ENCODE measurements around the gene CPO. TPM values are rescaled to one million over a fixed set of nuclear protein-coding genes. Genes with fewer than 3 reads are reported as not detected.
"Not testable (repeated sequence)": the region's sequence is repeated elsewhere in the genome, so short reads cannot be mapped to it uniquely, and the experiment has no call there.

CPO gene
- total RNA-seq, result under 1 TPM; 0.34 to 0.50 TPM
- long read RNA-seq, result 0 reads

GRCh38 chr2:206939340-206939739, at the start of gene CPO:
Gene CPO, plus strand, starts transcription at chr2:206939518. Its CDS starts 82 bp downstream, at chr2:206939600.
- ATAC-seq, result no peak
- DNase-seq, result no peak
- intact Hi-C loops (cut with DNase I), result no loop called here

- no peak for DNase-seq
- ATAC-seq, result no peak
- intact Hi-C loops (cut with DNase I), result no loop called here
Observed at GRCh38 chr2:206890179-206890578, 49.1 kb upstream of the CPO start.

- no peak for ATAC-seq
- DNase-seq, result no peak
- intact Hi-C loops (cut with DNase I), result no loop called here
Observed at GRCh38 chr2:206890926-206891325, 48.4 kb upstream of the CPO start.

- intact Hi-C loops (cut with DNase I), result no loop called here
- no peak for DNase-seq
- ATAC-seq, result peak in 1 of 2 donors; percentile 88
Observed at GRCh38 chr2:206915121-206915520, 24.2 kb upstream of the CPO start.

GRCh38 chr2:206918263-206918662, 21.1 kb upstream of the CPO start:
- ATAC-seq, result no peak
- intact Hi-C loops (cut with DNase I), result no loop called here
- no peak for DNase-seq

- ATAC-seq, result no peak
- no peak for DNase-seq
- intact Hi-C loops (cut with DNase I), result no loop called here
Observed at GRCh38 chr2:206920310-206920709, 19.0 kb upstream of the CPO start.

GRCh38 chr2:206920951-206921350, 18.4 kb upstream of the CPO start:
- DNase-seq (no peak), ATAC-seq (no peak)
- intact Hi-C loops (cut with DNase I), result no loop called here

DNA sequence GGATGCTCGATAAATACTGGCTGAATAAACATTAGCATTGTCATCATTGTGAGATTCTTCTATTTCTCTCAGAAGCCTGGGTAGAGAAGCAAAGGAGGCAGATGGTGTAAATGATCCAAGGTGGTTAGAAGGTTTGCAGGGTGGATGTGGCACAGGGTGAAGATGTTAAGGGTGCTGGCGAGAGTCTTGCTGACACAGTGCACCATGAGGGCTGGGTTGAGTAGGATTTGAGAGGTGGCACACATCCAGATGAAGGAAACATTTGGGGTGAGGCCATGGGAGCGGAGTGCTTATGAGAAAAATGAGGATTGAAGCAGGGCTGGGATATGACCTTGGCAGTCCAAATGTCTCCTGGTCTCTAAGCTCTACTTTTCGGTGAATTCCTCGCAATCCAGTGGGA, 17.8 kb upstream of the CPO start:
- no peak for ATAC-seq
- DNase-seq, result no peak
- intact Hi-C loops (cut with DNase I), result no loop called here

DNA sequence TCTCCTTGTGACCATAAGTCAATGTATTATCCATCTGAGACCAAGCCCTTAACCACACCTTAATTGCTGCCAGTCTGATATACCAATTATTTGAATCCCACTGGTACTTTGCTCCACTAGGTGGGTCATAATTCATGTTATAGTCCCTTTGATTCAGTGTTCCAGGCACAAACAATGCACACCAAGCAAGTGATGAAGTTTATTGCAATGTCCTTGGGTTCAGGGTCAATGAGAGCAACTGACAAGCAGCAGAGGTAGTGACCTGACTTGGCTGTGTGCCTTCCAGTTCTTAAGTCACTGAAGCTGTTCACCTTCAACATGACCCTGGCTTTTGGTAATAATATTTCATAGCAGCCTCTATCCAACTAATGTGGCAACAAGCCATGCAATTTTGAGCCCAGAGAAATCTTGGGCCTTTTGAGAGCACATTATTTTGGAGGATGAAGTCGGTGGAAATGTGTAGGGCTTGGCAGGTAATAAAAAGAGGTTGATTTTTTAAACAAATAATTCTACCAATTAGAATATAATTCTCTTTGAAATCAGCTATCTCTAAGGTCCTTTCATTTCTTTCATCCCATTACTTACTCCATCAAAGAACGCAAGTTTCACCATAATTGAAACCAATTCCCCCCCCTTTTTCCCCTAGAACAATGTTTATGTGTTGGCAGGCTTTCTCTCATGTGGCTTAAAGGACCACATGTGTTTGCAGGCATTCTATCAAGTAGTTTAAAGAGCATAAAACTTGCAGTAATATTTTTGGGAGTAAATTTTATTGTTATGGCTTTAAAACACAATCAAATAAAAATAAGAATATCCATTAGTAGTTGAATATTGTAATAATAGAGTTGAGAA, 3.1 kb upstream of the CPO start:
- ATAC-seq (no peak), DNase-seq (no peak)
- intact Hi-C loops (cut with DNase I), result no loop called here

- no peak for DNase-seq
- intact Hi-C loops (cut with DNase I), result no loop called here
Observed at GRCh38 chr2:206936843-206937230, 2.5 kb upstream of the CPO start.

GRCh38 chr2:206937555-206937954, 1.8 kb upstream of the CPO start:
- DNase-seq, result no peak
- intact Hi-C loops (cut with DNase I), result no loop called here
- no peak for ATAC-seq

More at GRCh38 chr2:206936843-206937230, 2.5 kb upstream of the CPO start:
- ATAC-seq, result no peak

DNA sequence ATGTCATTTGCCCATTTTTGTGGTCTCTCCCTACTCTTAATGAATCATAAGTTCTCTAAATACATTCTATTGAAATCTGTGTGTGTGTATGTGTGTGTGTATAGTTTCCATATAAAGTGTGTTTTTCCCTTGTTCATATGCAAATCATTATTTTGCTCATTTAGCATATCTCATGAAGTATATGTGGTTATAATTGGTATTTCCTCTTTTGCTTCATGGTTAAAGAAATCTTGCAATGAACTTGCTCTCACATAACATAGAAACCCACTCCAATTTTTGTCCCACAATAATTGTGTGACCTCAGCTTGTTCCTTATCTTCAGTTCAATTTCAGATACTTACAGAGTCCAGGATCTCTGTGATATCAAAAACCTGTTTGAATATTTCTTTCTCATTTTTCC, 1.2 kb downstream of the CPO start:
- DNase-seq (no peak), ATAC-seq (no peak)
- intact Hi-C loops (cut with DNase I), result no loop called here

GRCh38 chr2:206942592-206943478, 3.5 kb downstream of the CPO start:
- no peak for ATAC-seq
- DNase-seq, result no peak
- intact Hi-C loops (cut with DNase I), result no loop called here

- ATAC-seq; DNase-seq; intact Hi-C loops (cut with DNase I): not testable (repeated sequence)
Observed at GRCh38 chr2:206953404-206953803, 14.1 kb downstream of the CPO start.

- intact Hi-C loops (cut with DNase I), result no loop called here
- peak in 1 of 2 donors; percentile 71 for ATAC-seq
- DNase-seq, result no peak
Observed at GRCh38 chr2:206955253-206955652, 15.9 kb downstream of the CPO start.

DNA sequence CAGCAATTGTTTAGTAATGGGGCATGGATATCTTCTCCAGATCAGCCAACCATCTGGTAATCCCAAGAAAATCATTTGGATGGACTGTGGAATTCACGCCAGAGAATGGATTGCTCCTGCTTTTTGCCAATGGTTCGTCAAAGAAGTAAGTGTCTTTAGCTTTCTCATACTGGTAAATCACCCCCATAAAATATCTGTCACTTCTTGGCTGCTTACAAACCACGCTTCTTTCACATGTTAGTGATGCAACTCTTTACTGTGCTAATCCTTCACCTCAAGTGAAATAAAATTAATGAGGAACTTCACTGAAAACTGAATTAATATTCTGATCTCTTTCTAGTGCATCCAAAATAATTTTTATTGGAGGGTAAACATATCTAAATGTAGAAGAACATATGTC, 18.9 kb downstream of the CPO start:
- ATAC-seq, result peak in 1 of 2 donors; percentile 34
- intact Hi-C loops (cut with DNase I), result no loop called here
- DNase-seq, result no peak

GRCh38 chr2:206962966-206963365, 23.6 kb downstream of the CPO start:
- no peak for DNase-seq
- intact Hi-C loops (cut with DNase I), result no loop called here
- no peak for ATAC-seq

- DNase-seq (no peak), ATAC-seq (peak; percentile 34 to 45)
- intact Hi-C loops (cut with DNase I), result no loop called here
Observed at GRCh38 chr2:206968134-206969086, 29.1 kb downstream of the CPO start.

DNA sequence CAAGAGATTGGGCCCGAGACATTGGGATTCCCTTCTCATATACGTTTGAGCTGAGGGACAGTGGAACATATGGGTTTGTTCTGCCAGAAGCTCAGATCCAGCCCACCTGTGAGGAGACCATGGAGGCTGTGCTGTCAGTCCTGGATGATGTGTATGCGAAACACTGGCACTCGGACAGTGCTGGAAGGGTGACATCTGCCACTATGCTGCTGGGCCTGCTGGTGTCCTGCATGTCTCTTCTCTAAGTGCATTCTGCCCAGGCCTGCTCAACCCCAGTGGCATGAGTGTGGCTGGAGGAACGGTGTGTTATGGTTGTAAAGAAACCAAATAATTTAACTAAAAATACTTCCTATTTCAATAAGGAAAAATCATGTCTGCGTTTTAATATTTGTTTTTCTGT, 29.9 kb downstream of the CPO start:
- no peak for DNase-seq
- intact Hi-C loops (cut with DNase I), result no loop called here
- no peak for ATAC-seq
